OCI-LY1 (cell line): ENCODE data around the gene ANAPC13.

ENCODE experiments used
- CTCF ChIP-seq: fragments of 200-600 bp; sonication (generic), shearing (Covaris generic); IDR thresholded peaks from 2 replicates; pipeline ENCODE4 v1.5.1; 2017; ENCODE audit warnings: mild to moderate bottlenecking, antibody characterized with exemption, low read length, moderate library complexity, mixed read lengths
- EZH2 ChIP-seq: fragments of 200-600 bp; sonication (generic), shearing (Covaris generic); IDR thresholded peaks from 2 replicates; pipeline ENCODE4 v1.8.0; 2017; ENCODE audit warnings: borderline replicate concordance, mixed run types, mild to moderate bottlenecking, antibody characterized with exemption, low read length, moderate library complexity, mixed read lengths

DNA sequence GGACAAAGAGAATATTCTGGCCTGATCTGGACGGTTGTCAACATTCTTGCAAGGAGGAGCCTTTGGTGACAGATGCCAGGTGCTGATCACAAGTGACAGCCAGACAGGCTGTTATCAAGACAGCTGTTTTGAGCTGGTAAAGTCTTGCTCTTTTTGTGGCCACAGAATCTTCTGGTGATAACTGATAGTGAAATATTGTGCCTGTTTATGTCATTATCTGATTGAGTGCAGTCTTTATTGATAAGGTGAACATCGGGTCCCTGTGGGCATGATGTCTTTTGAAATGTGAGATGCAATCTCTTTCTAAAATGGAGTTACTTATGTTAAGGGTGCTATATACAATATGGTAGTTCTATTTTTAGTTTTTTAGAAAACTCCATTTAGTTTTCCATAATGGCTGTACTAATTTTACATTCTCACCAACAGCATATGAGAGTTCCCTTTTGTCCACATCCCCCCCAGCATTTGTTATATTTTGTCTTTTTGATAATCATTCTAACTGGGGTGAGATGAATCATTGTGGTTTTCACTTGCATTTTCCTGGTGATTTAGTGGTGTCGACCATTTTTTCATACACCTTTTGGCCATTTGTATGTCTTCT, 10.8 kb upstream of the ANAPC13 start:
- TF ChIP-seq CTCF (no peak), EZH2 (no peak)
